Endodermal cell (in vitro differentiated cells): ENCODE results near the gene INPP5F. TPM values are rescaled to one million over a fixed set of nuclear protein-coding genes. Genes with fewer than 3 reads are reported as not detected.

Source experiments
- DNase-seq: peaks from one replicate; pipeline ENCODE4 v3.0.0-alpha.2; 2017
- H3K27ac ChIP-seq: 2 replicates; pipeline ENCODE4 v1.5.1; 2013; ENCODE audit warnings: mild to moderate bottlenecking, low read depth, low read length, moderate library complexity
- H3K27me3 ChIP-seq: 2 replicates; pipeline ENCODE4 v1.6.1; 2013; ENCODE audit warnings: mild to moderate bottlenecking, low read length, moderate library complexity; ENCODE audit not compliant: insufficient read depth, control insufficient read depth, poor library complexity, severe bottlenecking
- H3K36me3 ChIP-seq: 2 replicates; pipeline ENCODE4 v1.7.0; 2013; ENCODE audit warnings: mild to moderate bottlenecking, low read length, moderate library complexity; ENCODE audit not compliant: control insufficient read depth, insufficient read depth
- H3K4me1 ChIP-seq: one replicate; pipeline ENCODE4 v1.7.0; 2013; ENCODE audit warnings: low read length; ENCODE audit not compliant: control insufficient read depth, insufficient read depth
- H3K4me3 ChIP-seq: 2 replicates; pipeline ENCODE4 v1.5.1; 2013; ENCODE audit warnings: mild to moderate bottlenecking, low read length, moderate library complexity
- H3K9ac ChIP-seq: 2 replicates; pipeline ENCODE4 v1.6.1; 2013; ENCODE audit warnings: mild to moderate bottlenecking, low read length, moderate library complexity; ENCODE audit not compliant: poor library complexity, severe bottlenecking; ENCODE audit errors: extremely low read depth
- H3K9me3 ChIP-seq: 2 replicates; pipeline ENCODE4 v1.6.1; 2013; ENCODE audit warnings: mild to moderate bottlenecking, low read length, moderate library complexity; ENCODE audit not compliant: control insufficient read depth
- H3K27ac Mint-ChIP-seq: 2 replicates; pipeline ENCODE4 v1.8.0; 2020; ENCODE audit warnings: mixed read lengths
- H3K27me3 Mint-ChIP-seq: 2 replicates; pipeline ENCODE4 v1.8.0; 2021; ENCODE audit warnings: mild to moderate bottlenecking, mixed read lengths; ENCODE audit not compliant: insufficient read depth
- H3K36me3 Mint-ChIP-seq: 2 replicates; pipeline ENCODE4 v1.8.0; 2020; ENCODE audit warnings: low read depth, mixed read lengths
- H3K4me1 Mint-ChIP-seq: 2 replicates; pipeline ENCODE4 v1.8.0; 2020; ENCODE audit warnings: mixed read lengths
- H3K4me3 Mint-ChIP-seq: 2 replicates; pipeline ENCODE4 v1.8.0; 2020; ENCODE audit warnings: mild to moderate bottlenecking, moderate library complexity, mixed read lengths
- H3K9me3 Mint-ChIP-seq: 2 replicates; pipeline ENCODE4 v1.8.0; 2020; ENCODE audit warnings: mild to moderate bottlenecking, mixed read lengths
- CTCF ChIP-seq: fragments of 200-600 bp; sonication (generic); conservative IDR thresholded peaks from 2 replicates; pipeline ENCODE4 v1.5.0; 2021; ENCODE audit warnings: antibody characterized with exemption, mild to moderate bottlenecking
- WGBS, 2 experiments: methylation state at CpG; one replicate each; pipeline versions ENCODE4 v1.1.5 to v1.1.7; 2013; ENCODE audit warnings: missing lambda C conversion rate in 2 of 2, mixed read lengths in 1 of 2; ENCODE audit not compliant: insufficient coverage in 1 of 2, insufficient read length in 1 of 2; 5-methylcytosine and 5-hydroxymethylcytosine counted together
- total RNA-seq, 2 donors: library from RNA; stranded (reverse); fragmentation: NEBNext Ultra II Directional in 1 of 2; extraction: Animal tissue kit (Norgen Biotek cat#: 25700) in 1 of 2; gene quantifications; 2 replicates in 1 of 2; 3 replicates in 1 of 2; pipeline ENCODE4 v1.2.1, GENCODE V29; 2021

The INPP5F gene
- total RNA-seq, 2 donors from 2014 or later = 74.4 to 75.6 TPM

GRCh38 chr10:119693262-119693957 lies 32.4 kb upstream of the INPP5F start:
- H3K9ac ChIP-seq = no peak overlapping the region
- H3K4me3 Mint-ChIP-seq = no peak overlapping the region
- peak overlapping the region; percentile 30 for H3K27ac ChIP-seq
- H3K36me3 Mint-ChIP-seq = no peaks in the 10 kb centered on the region
- TF ChIP-seq CTCF = no peak
- WGBS, 2 experiments = 81 to 90% methylated on average over 4 to 6 of the region's 6 CpGs
- no peak for DNase-seq
- peaks cover 5% of the 10 kb centered on the region for H3K9me3 Mint-ChIP-seq
- H3K9me3 ChIP-seq = no peaks in the 10 kb centered on the region
- H3K27ac Mint-ChIP-seq = no peak overlapping the region
- no peaks in the 10 kb centered on the region for H3K4me1 ChIP-seq
- no peak overlapping the region for H3K4me3 ChIP-seq
- H3K4me1 Mint-ChIP-seq = peaks cover 16% of the 10 kb centered on the region
- H3K36me3 ChIP-seq = no peaks in the 10 kb centered on the region
- H3K27me3 ChIP-seq = no peaks in the 10 kb centered on the region
- H3K27me3 Mint-ChIP-seq = no peaks in the 10 kb centered on the region

- H3K27ac Mint-ChIP-seq = no peak overlapping the region
- H3K36me3 ChIP-seq = no peaks in the 10 kb centered on the region
- no peak for DNase-seq
- peaks cover 5% of the 10 kb centered on the region for H3K9me3 Mint-ChIP-seq
- H3K4me1 ChIP-seq = no peaks in the 10 kb centered on the region
- H3K27me3 Mint-ChIP-seq = no peaks in the 10 kb centered on the region
- no peak overlapping the region for H3K4me3 Mint-ChIP-seq
- H3K4me3 ChIP-seq = no peak overlapping the region
- no peaks in the 10 kb centered on the region for H3K9me3 ChIP-seq
- WGBS, 2 experiments = 90 to 97% methylated on average over 2 to 7 of the region's 7 CpGs
- H3K36me3 Mint-ChIP-seq = no peaks in the 10 kb centered on the region
- peaks cover 7% of the 10 kb centered on the region for H3K4me1 Mint-ChIP-seq
- H3K9ac ChIP-seq = no peak overlapping the region
- no peak overlapping the region for H3K27ac ChIP-seq
- H3K27me3 ChIP-seq = no peaks in the 10 kb centered on the region
- no peak for TF ChIP-seq CTCF
Observed at GRCh38 chr10:119694608-119695007, 31.2 kb upstream of the INPP5F start.

GRCh38 chr10:119700321-119700954 lies 25.4 kb upstream of the INPP5F start:
- H3K4me1 Mint-ChIP-seq = no peaks in the 10 kb centered on the region
- WGBS, 2 experiments = 88 to 92% methylated on average over 3 to 4 of the region's 4 CpGs
- Histone ChIP-seq H3K36me3 (no peaks in the 10 kb centered on the region), H3K4me3 (no peak overlapping the region), H3K4me1 (no peaks in the 10 kb centered on the region), H3K9ac (no peak overlapping the region), H3K9me3 (no peaks in the 10 kb centered on the region), H3K27me3 (no peaks in the 10 kb centered on the region), H3K27ac (no peak overlapping the region)
- H3K27me3 Mint-ChIP-seq = no peaks in the 10 kb centered on the region
- peaks cover under 1% of the 10 kb centered on the region for H3K9me3 Mint-ChIP-seq
- H3K27ac Mint-ChIP-seq = no peak overlapping the region
- no peak overlapping the region for H3K4me3 Mint-ChIP-seq
- TF ChIP-seq CTCF = no peak
- H3K36me3 Mint-ChIP-seq = no peaks in the 10 kb centered on the region
- no peak for DNase-seq
